NCI-H82 treated with DMSO at 0.1 percent for 48 hours (cell line): ENCODE results near the gene SPDYE1.

Experiments
- DNase-seq: peaks from one replicate; lab custom pipeline; 2025; ENCODE audit not compliant: unreplicated experiment; lab: John Stamatoyannopoulos, UW

The SPDYE1 gene

GRCh38 chr7:44042221-44042620 is 44.5 kb downstream of the SPDYE1 start:
- DNase-seq = no peak

GRCh38 chr7:44043902-44044301 is 46.2 kb downstream of the SPDYE1 start:
- DNase-seq = no peak

DNA sequence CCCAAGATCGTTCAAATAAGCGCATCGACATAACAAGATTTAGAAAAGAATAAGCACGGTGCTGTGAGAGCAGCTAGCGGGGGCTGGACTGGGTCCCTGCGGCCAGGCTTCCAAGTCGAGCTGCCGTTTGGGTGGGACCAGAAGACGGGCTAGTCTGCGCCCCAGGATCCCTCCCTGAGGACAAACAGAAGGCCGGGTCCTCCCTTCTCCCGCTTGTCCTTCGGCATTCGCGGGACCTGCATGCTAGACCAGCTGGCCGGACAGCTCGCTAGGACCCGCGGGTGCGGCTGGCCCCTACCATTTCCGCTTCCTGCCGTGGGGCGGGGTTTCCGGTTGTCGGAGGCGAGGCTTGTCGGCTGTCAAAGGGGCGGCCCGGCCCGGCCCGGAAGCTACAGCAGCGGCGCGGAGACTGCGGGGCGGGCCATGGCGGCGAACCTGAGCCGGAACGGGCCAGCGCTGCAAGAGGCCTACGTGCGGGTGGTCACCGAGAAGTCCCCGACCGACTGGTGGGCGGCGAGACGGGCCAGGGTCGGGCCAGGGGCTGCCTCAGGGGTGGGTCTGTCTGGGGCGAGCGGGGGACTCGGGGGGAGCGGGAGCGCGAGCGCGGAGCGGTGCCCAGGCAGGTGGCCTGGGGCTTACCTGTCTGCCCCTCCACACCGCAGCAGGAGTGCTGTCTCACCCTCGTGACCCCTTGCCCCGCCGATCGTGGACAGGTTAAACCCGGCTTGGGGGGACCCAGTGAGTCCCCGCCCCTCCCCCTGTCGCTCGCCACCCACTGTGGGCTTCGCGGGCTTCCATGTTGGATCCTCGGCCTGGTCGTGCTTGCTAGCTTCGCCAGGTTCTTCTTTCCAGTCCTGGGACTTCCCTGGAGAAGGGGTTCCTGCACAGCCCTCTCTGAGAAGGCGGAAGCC is 46.9 kb downstream of the SPDYE1 start, which contains the start of gene DBNL:
TSS of gene DBNL (plus strand) at position 388 of the 911 bp plus-strand sequence. CDS start at position 424, 36 bp downstream.
- peak; percentile 48 for DNase-seq

- no peak for DNase-seq
These were observed 47.7 kb downstream of the SPDYE1 start for GRCh38 chr7:44045226-44046014.

DNA sequence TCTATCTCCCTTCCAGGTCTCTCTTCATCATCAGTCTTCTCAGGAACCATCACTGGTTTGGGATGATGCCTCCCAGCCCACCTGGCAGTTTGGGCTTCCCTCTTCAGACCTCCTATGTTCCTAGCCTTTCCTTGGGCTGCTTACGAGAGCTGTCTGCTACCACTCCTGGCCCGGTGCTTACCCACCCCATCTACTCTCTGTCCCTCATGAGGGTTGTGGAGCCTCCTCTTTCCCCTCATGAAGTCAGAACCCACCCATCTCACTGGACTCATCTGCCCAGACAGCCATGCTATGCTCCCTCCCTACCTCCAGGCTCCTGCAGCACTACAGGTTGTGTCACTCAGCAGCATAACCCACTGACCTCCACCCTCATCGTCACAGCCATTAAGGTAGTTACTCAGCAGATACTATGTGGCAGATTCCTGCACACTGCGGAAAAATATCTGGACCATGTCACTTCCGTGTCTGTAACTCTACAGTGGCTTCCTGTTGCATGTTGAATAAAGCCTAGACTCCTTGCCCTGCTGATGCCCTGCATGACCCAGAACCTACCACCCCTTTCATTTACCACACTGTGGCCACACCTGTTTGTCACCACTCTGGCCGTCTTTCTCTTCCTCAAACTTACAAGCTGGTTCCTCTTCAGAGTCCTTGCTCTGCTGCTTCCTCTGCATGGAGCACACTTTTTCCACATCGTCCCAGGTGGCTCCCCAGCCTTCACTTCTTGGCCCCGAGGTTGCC is 48.8 kb downstream of the SPDYE1 start:
- DNase-seq = no peak

- no peak for DNase-seq
These were observed 50.5 kb downstream of the SPDYE1 start for GRCh38 chr7:44048031-44048795.

- DNase-seq = no peak
These were observed 52.6 kb downstream of the SPDYE1 start for GRCh38 chr7:44050121-44050914.

GRCh38 chr7:44050915-44051560 is 53.3 kb downstream of the SPDYE1 start:
- DNase-seq = no peak

- no peak for DNase-seq
These were observed 54.0 kb downstream of the SPDYE1 start for GRCh38 chr7:44051611-44052220.

DNA sequence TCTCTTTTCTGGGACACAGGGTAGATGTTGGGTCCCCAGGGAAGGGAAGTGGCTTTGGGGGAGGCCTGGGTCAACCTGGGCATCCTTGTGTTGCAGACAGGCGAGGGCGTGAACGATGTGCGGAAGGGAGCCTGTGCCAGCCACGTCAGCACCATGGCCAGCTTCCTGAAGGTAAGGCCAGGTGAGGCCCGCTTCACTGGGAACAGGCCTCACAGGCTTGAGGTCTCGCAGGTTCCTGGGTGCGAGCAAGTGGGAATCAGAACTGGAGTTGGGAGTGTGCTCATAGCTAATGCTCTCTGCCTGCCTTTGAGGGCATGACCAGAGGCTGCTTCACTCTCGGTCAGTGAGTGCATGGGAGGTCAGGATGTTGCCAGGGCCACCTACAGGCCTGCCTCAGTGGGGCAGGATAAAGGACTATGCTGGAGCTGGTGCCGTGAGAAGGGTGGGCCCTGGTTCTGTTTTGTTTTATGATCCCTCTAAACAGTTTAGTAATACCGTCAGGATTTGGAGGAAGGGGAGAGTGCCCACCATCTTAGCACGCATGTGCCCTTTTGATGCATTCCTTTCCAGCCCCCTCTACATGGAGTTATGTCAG is 55.2 kb downstream of the SPDYE1 start:
- no peak for DNase-seq

- no peak for DNase-seq
These were observed 59.0 kb downstream of the SPDYE1 start for GRCh38 chr7:44056681-44057080.

- DNase-seq = no peak
These were observed 59.6 kb downstream of the SPDYE1 start for GRCh38 chr7:44057181-44057848.

DNA sequence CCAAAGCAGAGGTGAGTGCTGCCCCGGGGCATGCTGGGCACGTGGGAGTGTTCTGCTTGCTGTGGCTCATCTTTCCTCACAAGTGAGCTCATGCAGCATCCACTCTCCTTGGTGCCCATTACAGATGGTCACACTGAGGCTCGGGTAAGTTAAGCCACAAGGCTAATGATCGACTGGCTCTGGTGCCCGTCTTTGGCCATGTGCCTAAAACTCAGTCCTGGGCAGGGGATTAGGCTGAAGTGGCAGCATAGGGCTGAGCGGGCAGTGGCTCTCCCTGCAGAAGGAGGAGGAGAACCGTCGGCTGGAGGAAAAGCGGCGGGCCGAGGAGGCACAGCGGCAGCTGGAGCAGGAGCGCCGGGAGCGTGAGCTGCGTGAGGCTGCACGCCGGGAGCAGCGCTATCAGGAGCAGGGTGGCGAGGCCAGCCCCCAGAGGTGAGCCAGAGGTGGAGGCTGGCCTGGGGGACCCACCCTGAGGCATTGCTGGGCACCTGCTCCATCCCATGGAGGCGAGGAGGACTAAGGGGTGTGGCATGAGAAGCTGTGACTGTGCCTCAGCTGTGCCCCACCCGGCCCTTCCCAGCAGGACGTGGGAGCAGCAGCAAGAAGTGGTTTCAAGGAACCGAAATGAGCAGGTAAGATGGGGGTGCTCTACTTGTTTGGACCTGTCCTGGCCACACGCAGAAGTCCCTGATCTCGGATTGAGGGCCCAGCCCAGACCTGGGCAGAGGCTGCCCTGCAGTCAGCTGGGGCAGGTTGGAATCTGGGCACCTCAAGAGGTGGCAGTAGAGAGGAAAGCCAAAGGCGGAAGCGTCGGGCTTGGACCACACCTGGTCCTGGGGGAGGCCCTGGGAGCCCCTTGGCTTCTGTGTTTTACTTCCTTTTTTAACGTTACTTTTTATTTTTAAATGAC is 60.4 kb downstream of the SPDYE1 start:
- DNase-seq = no peak

DNA sequence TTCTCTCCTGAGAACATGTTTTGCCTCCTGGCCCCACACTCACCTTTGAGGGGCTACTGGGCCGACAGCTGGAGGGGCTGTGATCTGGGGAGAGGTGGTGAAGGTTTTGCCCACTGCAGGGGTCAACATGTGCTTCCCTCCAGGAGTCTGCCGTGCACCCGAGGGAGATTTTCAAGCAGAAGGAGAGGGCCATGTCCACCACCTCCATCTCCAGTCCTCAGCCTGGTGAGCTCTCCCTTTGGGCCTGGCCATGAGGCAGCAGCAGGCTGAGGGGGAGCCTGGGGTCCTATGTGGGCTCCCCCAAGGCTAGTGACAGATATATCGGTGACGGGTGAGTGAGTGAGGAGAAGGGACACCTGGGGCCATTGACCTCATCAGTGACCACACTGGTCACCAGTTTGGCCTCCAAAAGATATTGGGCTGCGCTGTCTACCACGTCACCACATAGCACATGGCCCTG is 61.1 kb downstream of the SPDYE1 start:
- DNase-seq = no peak

GRCh38 chr7:44059219-44060090 is 61.8 kb downstream of the SPDYE1 start:
- DNase-seq = no peak
